K562 (cell line): Measurements from ENCODE around the gene SLC45A3. TPM values are rescaled to one million over a fixed set of nuclear protein-coding genes. Genes with fewer than 3 reads are reported as not detected.

Experiments used
- ATAC-seq: fragments of 200-7000 bp; cut with Tn5 transposase; 3 replicates; pipeline ENCODE4 v1.9.1; 2020; ENCODE audit warnings: moderate library complexity
- BruUV-seq: library from RNA; stranded (reverse); fragments of 400-500 nt; replicated peaks from 2 replicates; lab custom pipeline; 2021; lab: Mats Ljungman, UMichigan
- CTCF ChIA-PET: fragments of 300-600 bp; formaldehyde crosslinking; extraction: SDS; loops from one replicate; lab custom pipeline; 2021; ENCODE audit warnings: low intra/inter-chr PET ratio; lab: Yijun Ruan, JAX
- POLR2A ChIA-PET: fragments of 300-600, 350-650 bp; sonication (Branson Sonifier 250); formaldehyde crosslinking; extraction: SDS; loops from one replicate; lab custom pipeline; 2021; ENCODE audit warnings: antibody characterized with exemption, inconsistent platforms; lab: Yijun Ruan, JAX
- DNase-seq, 4 experiments: peaks; one replicate each; pipeline versions ENCODE4 v3.0.0 to v3.0.0-alpha.2; 2011 to 2018; ENCODE audit warnings: low spot score in 3 of 4, mixed read lengths in 3 of 4; ENCODE audit errors: extremely low read depth in 1 of 4
- FAIRE-seq: peaks from 2 replicates; lab custom pipeline; 2011; peaks lifted over from hg19 to GRCh38; lab: Jason Lieb, UNC
- H2AFZ ChIP-seq: 2 replicates; pipeline ENCODE4 v1.6.0; 2011; ENCODE audit warnings: low read depth, low read length, control low read depth, inconsistent platforms
- H3K27ac ChIP-seq: fragments of 200-600 bp; 3 replicates; pipeline ENCODE4 v1.8.0; 2011; ENCODE audit warnings: low read depth, mild to moderate bottlenecking, control low read depth, inconsistent platforms, low read length, moderate library complexity, mixed read lengths; ENCODE audit errors: extremely low read depth
- H3K27me3 ChIP-seq, 2 experiments: fragments of 300-600 bp in 1 of 2; 2 replicates in 1 of 2; 3 replicates in 1 of 2; pipeline versions ENCODE4 v1.6.0 to v1.8.0; 2011; ENCODE audit warnings: inconsistent platforms in 2 of 2, low read length in 2 of 2, mild to moderate bottlenecking in 1 of 2, mixed read lengths in 1 of 2, moderate library complexity in 1 of 2; ENCODE audit not compliant: control insufficient read depth in 2 of 2, insufficient read depth in 2 of 2
- H3K36me3 ChIP-seq: fragments of 300-600 bp; 3 replicates; pipeline ENCODE4 v1.8.0; 2011; ENCODE audit warnings: mild to moderate bottlenecking, low read length, inconsistent platforms; ENCODE audit not compliant: control insufficient read depth, insufficient read depth
- H3K4me1 ChIP-seq, 2 experiments: fragments of 200-600 bp in 1 of 2; replicated peaks in 1 of 2; 2 replicates in 1 of 2; 3 replicates in 1 of 2; pipeline versions ENCODE4 v1.5.1 to v1.8.0; 2011; ENCODE audit warnings: inconsistent platforms in 2 of 2, low read length in 2 of 2, mild to moderate bottlenecking in 1 of 2, mixed read lengths in 1 of 2, moderate library complexity in 1 of 2; ENCODE audit not compliant: control insufficient read depth in 2 of 2, insufficient read depth in 2 of 2
- H3K4me2 ChIP-seq: 2 replicates; pipeline ENCODE4 v1.6.1; 2011; ENCODE audit warnings: low read length, control low read depth, inconsistent platforms, mixed read lengths; ENCODE audit not compliant: insufficient read depth
- H3K4me3 ChIP-seq: fragments of 200-600 bp; sonication (generic), shearing (Covaris generic); 2 replicates; pipeline ENCODE4 v1.5.1; 2016; ENCODE audit warnings: control low read depth, inconsistent platforms
- H3K79me2 ChIP-seq: fragments of 200-600 bp; 3 replicates; pipeline ENCODE4 v1.8.0; 2011; ENCODE audit warnings: low read length, inconsistent platforms; ENCODE audit not compliant: control insufficient read depth, insufficient read depth
- H3K9ac ChIP-seq, 2 experiments: 2 replicates each; pipeline versions ENCODE4 v1.6.0 to v1.6.1; 2011; ENCODE audit warnings: low read depth in 2 of 2, low read length in 2 of 2, control low read depth in 1 of 2, inconsistent platforms in 1 of 2, mild to moderate bottlenecking in 1 of 2, mixed read lengths in 1 of 2; ENCODE audit not compliant: insufficient read depth in 1 of 2
- H3K9me1 ChIP-seq: one replicate; pipeline ENCODE4 v1.6.0; 2011; ENCODE audit warnings: inconsistent platforms, mild to moderate bottlenecking, low read length, moderate library complexity; ENCODE audit not compliant: control insufficient read depth, insufficient read depth
- H3K9me3 ChIP-seq: replicated peaks from 2 replicates; pipeline ENCODE4 v1.5.1; 2011; ENCODE audit warnings: low read depth, low read length, inconsistent platforms; ENCODE audit not compliant: control insufficient read depth, insufficient read depth
- H4K20me1 ChIP-seq: replicated peaks from 2 replicates; pipeline ENCODE4 v1.6.1; 2011; ENCODE audit warnings: low read length, inconsistent platforms, mixed read lengths; ENCODE audit not compliant: control insufficient read depth, insufficient read depth
- ATF6 ChIP-seq: sonication (generic); formaldehyde crosslinking; IDR thresholded peaks from 2 replicates; pipeline ENCODE4 v1.4.0; 2020; ENCODE audit warnings: mild to moderate bottlenecking, missing genetic modification reagents
- NFYB ChIP-seq: IDR thresholded peaks from 2 replicates; pipeline ENCODE4 v1.6.1; 2011; ENCODE audit warnings: mild to moderate bottlenecking, moderate library complexity; ENCODE audit not compliant: insufficient read length; ENCODE audit errors: extremely low read depth
- POLR2AphosphoS5 ChIP-seq: IDR thresholded peaks from 2 replicates; pipeline ENCODE4 v1.6.1; 2011; ENCODE audit warnings: mild to moderate bottlenecking, low read depth, low read length, moderate library complexity; ENCODE audit not compliant: control insufficient read depth, insufficient read depth
- whole genome bisulfite sequencing: fragments of 100-300 bp; shearing (Covaris generic); methylation state at CpG from one replicate; pipeline ENCODE4 v1.1.6; 2016; ENCODE audit warnings: low coverage, mixed read lengths; ENCODE audit not compliant: insufficient coverage; ENCODE audit errors: missing lambda C conversion rate; 5-methylcytosine and 5-hydroxymethylcytosine counted together
- in situ Hi-C: fragments of 300-500 bp; cut with MboI; formaldehyde crosslinking; loops from 4 replicates; pipeline ENCODE4 v1.15.0; 2018; ENCODE audit warnings: inconsistent platforms, mixed read lengths
- intact Hi-C: fragments of 100-400 bp; cut with micrococcal nuclease; formaldehyde crosslinking; loops from 2 replicates; pipeline ENCODE4 v1.14.2; 2022
- polyA plus RNA-seq, 8 experiments: library from polyadenylated mRNA; depleted of rRNA in 4 of 8; stranded (reverse) in 5 of 8; unstranded in 3 of 8; fragments of >200 nt; fragmentation: Nextera tagmentation in 2 of 8; fragmentation: Illumina TruSeq in 1 of 8; extraction: Ambion mirVana in 2 of 8; extraction: Trizol in 1 of 8; gene quantifications; 2 replicates each; pipeline versions ENCODE4 v1.2.1 to v1.2.3, GENCODE V29; 2011 to 2014; ENCODE audit warnings: inconsistent platforms in 1 of 8, missing spikeins in 1 of 8
- total RNA-seq, 7 experiments: library from RNA; depleted of rRNA in 6 of 7; stranded (reverse); fragments of >200 nt in 6 of 7; fragmentation: Illumina TruSeq in 2 of 7; extraction: Trizol in 2 of 7; gene quantifications; 2 replicates each; pipeline versions ENCODE4 v1.2.1 to v1.2.3, GENCODE V29; 2011 to 2021; ENCODE audit warnings: low replicate concordance in 1 of 7

The SLC45A3 gene
- total and polyA plus RNA-seq, 9 of the 15 experiments (the other 6 are each of a cell fraction or from before 2014, with no cell fraction given), result 0.06 to 3.3 (median 1.3) TPM

- no peak for TF ChIP-seq ATF6 (CRISPR knock-in tag)
Observed at GRCh38 chr1:205719015-205719414, 38.7 kb upstream of the SLC45A3 start (continued).

GRCh38 chr1:205716371-205717132 lies 36.2 kb upstream of the SLC45A3 start:
- Histone ChIP-seq H3K79me2 (no peaks in the 10 kb centered on the region), H4K20me1 (no peaks in the 10 kb centered on the region), H3K36me3 (peaks cover 74% of the 10 kb centered on the region), H3K4me2 (no peak overlapping the region), H3K27me3 (no peaks in the 10 kb centered on the region), H3K9ac (no peak overlapping the region), H3K27ac (no peak overlapping the region), H3K9me3 (no peaks in the 10 kb centered on the region), H3K4me1 (no peaks in the 10 kb centered on the region), H2AFZ (no peak overlapping the region), H3K9me1 (no peaks in the 10 kb centered on the region), H3K4me3 (no peak overlapping the region)
- ChIA-PET POLR2A (no interaction called here), CTCF (no interaction called here)
- in situ Hi-C loops, result no loop called here
- intact Hi-C loops, result no loop called here
- 93% methylated on average over 7 of the region's 7 CpGs for WGBS
- no TSS peak for BruUV-seq
- TF ChIP-seq NFYB, result no peak
- peak; percentile 50; the same call in 1 of the 2 replicates for TF ChIP-seq POLR2AphosphoS5
- ATAC-seq, result no peak
- no peak for DNase-seq
- FAIRE-seq, result no peak
